BJ (cell line): Measurements from ENCODE around the gene SBF2. TPM values are rescaled to one million over a fixed set of nuclear protein-coding genes. Genes with fewer than 3 reads are reported as not detected.
"Not testable (repeated sequence)": the region's sequence is repeated elsewhere in the genome, so short reads cannot be mapped to it uniquely, and the experiment has no call there.

ENCODE experiments used
- CTCF ChIA-PET: fragments of 350-600 bp; formaldehyde crosslinking; extraction: SDS; loops from one replicate; lab custom pipeline; 2021; ENCODE audit warnings: antibody characterized with exemption, inconsistent platforms; lab: Yijun Ruan, JAX
- POLR2A ChIA-PET: fragments of 300-600 bp; sonication (Branson Sonifier 250); formaldehyde crosslinking; extraction: SDS; loops from one replicate; lab custom pipeline; 2021; ENCODE audit warnings: antibody characterized with exemption; lab: Charles Lee
- DNase-seq: peaks from one replicate; pipeline ENCODE4 v3.0.0-alpha.2; 2011; ENCODE audit warnings: low read depth
- H3K27me3 ChIP-seq: 2 replicates; pipeline ENCODE4 v1.6.0; 2011; ENCODE audit warnings: low read length; ENCODE audit not compliant: control insufficient read depth, insufficient read depth
- H3K36me3 ChIP-seq: 2 replicates; pipeline ENCODE4 v1.5.1; 2011; ENCODE audit warnings: low read length; ENCODE audit not compliant: control insufficient read depth, insufficient read depth
- H3K4me3 ChIP-seq: 2 replicates; pipeline ENCODE4 v1.5.1; 2011; ENCODE audit warnings: low read depth, mild to moderate bottlenecking, control low read depth, low read length
- polyA plus RNA-seq: library from polyadenylated mRNA; depleted of rRNA; stranded (reverse); fragments of >200 nt; gene quantifications from 2 replicates; pipeline ENCODE4 v1.2.3, GENCODE V29; 2011
- TF ChIP-seq, protein P1 (sequence below): IDR thresholded peaks from 2 replicates; pipeline ENCODE4 v1.5.1; 2011; ENCODE audit warnings: low read depth, mild to moderate bottlenecking, control low read depth, inconsistent platforms, low read length, moderate library complexity; ENCODE audit not compliant: insufficient read depth

SBF2 gene
- polyA plus RNA-seq, 1 experiment = 33.8 TPM

DNA sequence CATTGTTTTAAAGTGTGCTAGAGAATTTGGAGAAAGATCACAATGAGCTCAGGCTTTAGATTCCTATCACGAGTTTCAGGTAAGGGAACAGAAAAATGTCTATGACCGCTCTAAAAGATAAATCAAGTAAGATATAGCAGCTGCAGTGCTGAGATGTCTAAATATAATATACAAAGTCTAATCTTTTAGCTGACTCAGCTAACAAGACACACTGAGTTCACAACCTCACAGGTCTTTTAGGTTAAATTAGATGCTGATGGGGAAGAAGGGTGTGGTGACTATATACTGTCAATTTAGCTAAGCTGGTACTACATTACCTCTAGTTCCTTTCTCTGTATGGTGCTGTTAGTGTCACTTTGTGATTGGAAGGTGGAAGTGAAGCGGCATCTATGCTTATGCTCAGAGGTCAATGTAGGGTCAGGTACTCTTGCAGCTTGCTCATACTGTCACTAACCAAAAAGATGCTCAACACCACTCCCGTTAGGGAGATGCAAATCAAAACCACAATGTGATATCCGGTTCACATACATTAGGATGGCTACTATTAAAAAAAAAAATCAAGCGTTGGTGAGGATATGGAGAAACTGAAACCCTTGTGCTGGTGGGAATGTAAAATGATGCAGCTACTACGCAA lies 346.7 kb downstream of the SBF2 start:
- POLR2A ChIA-PET = interaction anchor here (0.6 kb wide), 2 partner anchors 47 to 65 kb away, joined by 7 to 21 read pairs; no protein-coding TSS in a partner anchor
- Histone ChIP-seq H3K4me3 (no peak overlapping the region), H3K27me3 (no peaks in the 10 kb centered on the region), H3K36me3 (no peaks in the 10 kb centered on the region)
- no peak for DNase-seq
- TF ChIP-seq, protein P1, sequence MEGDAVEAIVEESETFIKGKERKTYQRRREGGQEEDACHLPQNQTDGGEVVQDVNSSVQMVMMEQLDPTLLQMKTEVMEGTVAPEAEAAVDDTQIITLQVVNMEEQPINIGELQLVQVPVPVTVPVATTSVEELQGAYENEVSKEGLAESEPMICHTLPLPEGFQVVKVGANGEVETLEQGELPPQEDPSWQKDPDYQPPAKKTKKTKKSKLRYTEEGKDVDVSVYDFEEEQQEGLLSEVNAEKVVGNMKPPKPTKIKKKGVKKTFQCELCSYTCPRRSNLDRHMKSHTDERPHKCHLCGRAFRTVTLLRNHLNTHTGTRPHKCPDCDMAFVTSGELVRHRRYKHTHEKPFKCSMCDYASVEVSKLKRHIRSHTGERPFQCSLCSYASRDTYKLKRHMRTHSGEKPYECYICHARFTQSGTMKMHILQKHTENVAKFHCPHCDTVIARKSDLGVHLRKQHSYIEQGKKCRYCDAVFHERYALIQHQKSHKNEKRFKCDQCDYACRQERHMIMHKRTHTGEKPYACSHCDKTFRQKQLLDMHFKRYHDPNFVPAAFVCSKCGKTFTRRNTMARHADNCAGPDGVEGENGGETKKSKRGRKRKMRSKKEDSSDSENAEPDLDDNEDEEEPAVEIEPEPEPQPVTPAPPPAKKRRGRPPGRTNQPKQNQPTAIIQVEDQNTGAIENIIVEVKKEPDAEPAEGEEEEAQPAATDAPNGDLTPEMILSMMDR = no peak
- CTCF ChIA-PET = interaction anchor here (0.6 to 2.8 kb wide), 3 partner anchors 26 to 189 kb away, joined by 5 to 7 read pairs (median 6); no protein-coding TSS in a partner anchor

DNA sequence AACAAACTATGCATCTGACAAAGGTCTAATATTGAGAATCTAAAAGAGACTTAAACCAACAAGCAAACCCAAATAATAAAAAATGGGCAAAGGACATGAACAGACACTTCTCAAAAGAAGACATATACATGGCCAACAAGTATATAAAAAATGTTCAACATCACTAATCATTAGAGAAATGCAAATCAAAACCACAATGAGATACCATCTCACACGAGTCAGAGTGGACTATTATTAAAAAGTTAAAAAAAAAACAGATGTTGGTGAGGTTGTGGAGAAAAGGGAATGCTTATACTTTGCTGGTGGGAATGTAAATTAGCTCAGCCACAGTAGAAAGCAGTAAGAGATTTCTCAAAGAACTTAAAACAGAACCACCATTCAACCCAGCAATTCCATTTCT lies 348.3 kb downstream of the SBF2 start:
- H3K27me3 ChIP-seq, CTCF ChIA-PET, DNase-seq, POLR2A ChIA-PET, H3K4me3 ChIP-seq, H3K36me3 ChIP-seq: not testable (repeated sequence)

DNA sequence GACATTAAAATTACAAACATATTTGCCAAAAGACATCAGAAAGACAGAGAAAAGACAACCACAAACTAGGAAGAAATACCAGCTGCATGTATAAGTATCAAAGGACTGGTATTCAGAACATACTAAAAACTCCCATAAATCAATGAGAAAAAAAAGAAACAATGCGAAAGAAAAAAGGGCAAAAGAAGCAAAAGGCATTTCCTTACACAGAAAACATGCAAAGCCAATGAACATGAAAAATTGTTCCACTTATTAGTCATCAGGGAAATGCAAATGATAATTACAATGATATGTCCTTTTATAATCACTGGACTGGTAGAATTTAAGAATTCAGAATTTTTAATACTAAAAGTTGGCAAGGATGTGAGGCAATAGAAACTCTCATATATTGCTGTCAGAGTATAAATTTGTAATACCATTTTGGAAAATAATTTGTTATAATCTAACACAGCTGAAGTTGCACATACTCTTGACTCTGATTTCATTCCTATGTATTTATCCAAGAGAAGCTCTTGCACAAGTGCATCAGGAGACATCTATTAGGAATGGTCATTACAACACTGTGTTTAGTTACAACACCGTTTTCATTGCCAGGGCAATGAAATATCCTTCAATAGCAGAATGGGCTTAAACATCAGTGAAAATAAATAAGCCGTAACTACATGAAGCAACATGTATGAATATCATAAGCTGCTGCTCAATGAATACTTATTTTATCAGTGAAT lies 350.5 kb downstream of the SBF2 start:
- peak; percentile 96 for DNase-seq
- Histone ChIP-seq H3K27me3 (no peaks in the 10 kb centered on the region), H3K36me3 (no peaks in the 10 kb centered on the region), H3K4me3 (no peak overlapping the region)
- TF ChIP-seq, protein P1 = no peak
- ChIA-PET POLR2A (interaction anchor here (0.6 to 1.4 kb wide), 4 partner anchors 20 to 361 kb away, joined by 3 to 13 read pairs (median 4); partner anchors contain the start of gene ADM), CTCF (interaction anchor here (0.6 to 1.4 kb wide), 4 partner anchors 29 to 314 kb away, joined by 3 to 7 read pairs (median 3); no protein-coding TSS in a partner anchor)

DNA sequence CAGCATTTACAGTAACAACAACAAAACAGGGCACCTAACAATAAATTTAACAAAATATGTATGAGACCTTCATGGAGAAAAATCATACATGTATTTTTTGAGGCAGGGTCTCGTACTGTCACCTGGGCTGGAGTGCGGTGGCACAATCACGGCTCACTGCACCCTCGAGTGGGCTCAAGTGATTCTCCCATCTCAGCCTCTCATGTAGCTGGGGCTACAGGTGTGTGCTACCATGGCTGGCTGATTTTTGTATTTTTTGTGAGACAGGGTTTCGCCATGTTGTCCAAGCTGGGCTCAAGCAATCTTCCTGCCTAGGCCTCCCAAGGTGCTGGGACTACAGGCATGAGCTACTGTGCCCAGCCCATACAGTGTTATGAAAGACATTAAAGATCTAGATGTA lies 352.0 kb downstream of the SBF2 start:
- TF ChIP-seq, protein P1 = no peak
- ChIA-PET POLR2A (no interaction called here), CTCF (no interaction called here)
- no peak for DNase-seq
- Histone ChIP-seq H3K27me3 (no peaks in the 10 kb centered on the region), H3K36me3 (no peaks in the 10 kb centered on the region), H3K4me3 (no peak overlapping the region)

DNA sequence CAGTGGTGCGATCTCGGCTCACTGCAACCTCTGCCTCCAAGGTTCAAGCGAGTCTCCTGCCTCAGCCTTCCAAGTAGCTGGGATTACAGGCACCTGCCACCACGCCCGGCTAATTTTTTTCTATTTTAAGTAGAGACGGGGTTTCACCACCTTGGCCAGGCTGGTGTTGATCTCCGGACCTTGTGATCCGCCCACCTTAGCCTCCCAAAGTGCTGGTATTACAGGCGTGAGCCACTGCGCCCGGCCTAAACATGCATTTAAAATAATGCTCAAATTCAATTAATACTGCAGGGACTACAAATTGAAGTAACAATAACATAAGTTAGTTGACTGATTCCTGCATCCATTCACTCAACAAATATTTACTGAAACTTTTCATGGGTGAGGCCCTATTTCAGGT lies 354.9 kb downstream of the SBF2 start:
- H3K27me3 ChIP-seq, DNase-seq, CTCF ChIA-PET, H3K36me3 ChIP-seq, H3K4me3 ChIP-seq, POLR2A ChIA-PET: not testable (repeated sequence)

DNA sequence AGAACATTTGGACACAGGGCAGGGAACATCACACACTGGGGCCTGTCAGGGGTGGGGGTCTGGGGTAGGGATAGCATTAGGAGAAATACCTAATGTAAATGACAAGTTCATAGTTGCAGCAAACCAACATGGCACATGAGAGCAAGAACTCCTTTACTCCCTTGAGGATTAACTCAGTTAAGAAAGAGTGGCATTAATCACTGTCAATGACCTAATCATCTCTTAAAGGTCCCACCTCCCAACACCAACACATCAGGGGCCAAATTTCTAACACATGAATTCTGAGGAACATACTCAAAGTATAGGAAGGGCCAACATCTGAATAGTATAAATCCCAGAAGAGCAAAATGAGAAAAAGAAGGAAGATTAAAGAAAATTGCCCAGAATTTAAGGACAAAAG lies 357.3 kb downstream of the SBF2 start:
- CTCF ChIA-PET = no interaction called here
- no peaks in the 10 kb centered on the region for H3K27me3 ChIP-seq
- no peaks in the 10 kb centered on the region for H3K36me3 ChIP-seq
- TF ChIP-seq, protein P1 = no peak
- POLR2A ChIA-PET = no interaction called here
- DNase-seq = no peak
- no peak overlapping the region for H3K4me3 ChIP-seq

DNA sequence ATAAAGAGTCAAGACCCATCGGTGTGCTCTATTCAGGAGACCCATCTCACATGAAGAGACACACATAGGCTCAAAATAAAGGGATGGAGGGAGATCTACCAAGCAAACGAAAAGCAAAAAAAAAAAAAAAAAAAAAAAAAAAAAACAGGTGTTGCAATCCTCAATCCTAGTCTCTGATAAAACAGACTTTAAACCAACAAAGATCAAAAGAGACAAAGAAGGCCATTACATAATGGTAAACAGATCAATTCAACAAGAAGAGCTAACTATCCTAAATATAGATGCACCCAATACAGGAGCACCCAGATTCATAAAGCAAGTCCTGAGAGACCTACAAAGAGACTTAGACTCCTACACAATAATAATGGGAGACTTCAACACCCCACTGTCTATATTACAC lies 361.2 kb downstream of the SBF2 start:
- H3K4me3 ChIP-seq, POLR2A ChIA-PET, H3K36me3 ChIP-seq, DNase-seq, CTCF ChIA-PET, H3K27me3 ChIP-seq: not testable (repeated sequence)

DNA sequence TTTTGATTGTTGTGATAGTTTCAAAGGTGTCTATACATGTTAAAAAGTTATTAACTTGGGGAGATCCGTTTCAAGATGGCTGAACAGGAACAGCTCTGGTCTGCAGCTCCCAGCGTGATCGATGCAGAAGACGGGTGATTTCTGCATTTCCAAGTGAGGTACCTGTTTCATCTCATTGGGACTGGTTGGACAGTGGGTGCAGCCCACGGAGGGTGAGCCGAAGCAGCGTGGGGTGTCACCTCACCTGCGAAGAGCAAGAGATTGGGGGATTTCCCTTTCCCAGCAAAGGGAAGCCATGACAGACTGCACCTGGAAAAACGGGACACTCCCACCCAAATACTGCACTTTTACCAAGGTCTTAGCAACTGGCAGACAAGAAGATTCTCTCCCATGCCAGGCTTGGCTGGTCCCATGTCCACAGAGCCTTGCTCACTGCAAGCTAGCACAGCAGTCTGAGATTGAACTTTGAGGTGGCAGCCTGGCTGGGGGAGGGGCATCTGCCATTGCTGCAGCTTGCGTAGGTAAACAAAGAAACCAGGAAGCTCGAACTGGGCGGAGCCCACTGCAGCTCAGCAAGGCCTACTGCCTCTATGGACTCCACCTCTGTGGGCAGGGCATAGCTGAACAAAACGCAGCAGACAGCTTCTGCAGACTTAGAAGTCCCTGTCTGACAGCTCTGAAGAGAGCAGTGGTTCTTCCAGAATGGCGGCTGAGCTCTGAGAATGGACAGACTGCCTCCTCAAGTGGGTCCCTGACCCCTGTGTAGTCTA lies 363.3 kb downstream of the SBF2 start:
- CTCF ChIA-PET = interaction anchor here (0.6 kb wide), 1 partner anchor 69 kb away, joined by 3 read pairs; no protein-coding TSS in a partner anchor
- DNase-seq, POLR2A ChIA-PET, H3K36me3 ChIP-seq, H3K27me3 ChIP-seq, H3K4me3 ChIP-seq: not testable (repeated sequence)
